Parathyroid adenoma (tissue), 2 donors: Measurements from ENCODE around the gene PRPF38B.

Experiments used
- H2AFZ ChIP-seq: fragments of 300-600 bp; sonication (generic); one replicate; pipeline ENCODE4 v1.7.0; 2017; ENCODE audit warnings: antibody characterized with exemption, mild to moderate bottlenecking
- H3K27ac ChIP-seq: fragments of 300-600 bp; sonication (generic); one replicate; pipeline ENCODE4 v1.7.0; 2017
- H3K27me3 ChIP-seq: fragments of 300-600 bp; sonication (generic); one replicate; pipeline ENCODE4 v1.7.0; 2017; ENCODE audit warnings: low read length; ENCODE audit not compliant: control insufficient read depth, insufficient read depth
- H3K36me3 ChIP-seq: fragments of 300-600 bp; sonication (generic); one replicate; pipeline ENCODE4 v1.7.0; 2017; ENCODE audit warnings: low read length; ENCODE audit not compliant: control insufficient read depth, insufficient read depth
- H3K4me1 ChIP-seq: fragments of 300-600 bp; sonication (generic); one replicate; pipeline ENCODE4 v1.7.0; 2017; ENCODE audit warnings: control low read depth
- H3K4me2 ChIP-seq: fragments of 300-600 bp; sonication (generic); one replicate; pipeline ENCODE4 v1.7.0; 2017; ENCODE audit warnings: low read length
- H3K4me3 ChIP-seq: fragments of 300-600 bp; sonication (generic); one replicate; pipeline ENCODE4 v1.7.0; 2017; ENCODE audit warnings: low read depth, low read length
- H3K79me2 ChIP-seq: fragments of 300-600 bp; sonication (generic); one replicate; pipeline ENCODE4 v1.7.0; 2017; ENCODE audit warnings: control low read depth
- H3K9ac ChIP-seq: fragments of 300-600 bp; sonication (generic); one replicate; pipeline ENCODE4 v1.7.0; 2017; ENCODE audit warnings: mild to moderate bottlenecking
- H3K9me3 ChIP-seq: fragments of 300-600 bp; sonication (generic); one replicate; pipeline ENCODE4 v1.7.0; 2017; ENCODE audit warnings: low read length; ENCODE audit not compliant: control insufficient read depth
- TF ChIP-seq, protein P1 (sequence below): fragments of 300-600 bp; sonication (generic); IDR thresholded peaks from one replicate; pipeline ENCODE4 v1.7.0; 2017; ENCODE audit warnings: antibody characterized with exemption, mild to moderate bottlenecking
- donor health status: primary hyperparathyroidism.

Gene PRPF38B

DNA sequence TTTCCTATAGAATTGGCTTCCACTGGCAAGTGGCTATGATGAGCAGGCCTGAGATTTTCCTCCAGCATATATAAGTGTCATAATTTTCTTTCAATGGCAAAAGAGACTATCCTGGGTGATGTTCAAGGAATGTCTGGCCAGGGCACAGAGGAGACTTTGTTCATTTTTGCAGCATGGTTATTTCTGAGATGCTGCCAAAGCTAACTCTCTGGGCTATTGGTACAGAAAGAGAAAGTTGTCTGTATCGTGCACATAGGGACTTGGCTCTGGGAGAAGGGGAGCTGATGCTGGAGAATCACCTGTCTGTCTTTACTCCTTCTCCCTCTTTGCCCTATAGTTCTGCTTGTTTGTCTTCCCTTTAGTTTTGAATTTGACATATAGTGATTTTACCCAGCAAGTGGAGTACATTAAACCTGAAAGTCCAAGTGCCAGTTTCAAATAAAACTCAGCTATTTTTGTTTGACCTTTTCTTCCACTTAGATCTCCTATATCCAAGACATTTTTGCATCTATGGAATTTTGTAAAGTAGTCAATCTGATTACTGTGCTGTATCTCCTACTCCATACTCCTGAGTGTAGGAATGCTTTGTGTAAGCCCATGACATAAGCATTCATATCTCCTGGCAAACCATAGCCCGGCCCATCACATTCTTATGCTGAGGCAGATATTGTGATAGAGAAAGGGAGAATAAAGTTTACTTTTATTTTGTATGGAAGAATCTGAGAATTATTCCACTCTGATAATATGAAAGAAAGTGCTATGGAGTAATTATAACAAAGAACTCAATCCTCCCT lies 24.5 kb downstream of the PRPF38B start:
- H3K79me2 ChIP-seq = no peaks in the 10 kb centered on the region
- H3K9me3 ChIP-seq = no peaks in the 10 kb centered on the region
- no peaks in the 10 kb centered on the region for H3K27me3 ChIP-seq
- no peak overlapping the region for H2AFZ ChIP-seq
- H3K27ac ChIP-seq = no peak overlapping the region
- no peak overlapping the region for H3K9ac ChIP-seq
- H3K4me2 ChIP-seq = no peak overlapping the region
- no peaks in the 10 kb centered on the region for H3K36me3 ChIP-seq
- no peak overlapping the region for H3K4me3 ChIP-seq
- TF ChIP-seq, protein P1, sequence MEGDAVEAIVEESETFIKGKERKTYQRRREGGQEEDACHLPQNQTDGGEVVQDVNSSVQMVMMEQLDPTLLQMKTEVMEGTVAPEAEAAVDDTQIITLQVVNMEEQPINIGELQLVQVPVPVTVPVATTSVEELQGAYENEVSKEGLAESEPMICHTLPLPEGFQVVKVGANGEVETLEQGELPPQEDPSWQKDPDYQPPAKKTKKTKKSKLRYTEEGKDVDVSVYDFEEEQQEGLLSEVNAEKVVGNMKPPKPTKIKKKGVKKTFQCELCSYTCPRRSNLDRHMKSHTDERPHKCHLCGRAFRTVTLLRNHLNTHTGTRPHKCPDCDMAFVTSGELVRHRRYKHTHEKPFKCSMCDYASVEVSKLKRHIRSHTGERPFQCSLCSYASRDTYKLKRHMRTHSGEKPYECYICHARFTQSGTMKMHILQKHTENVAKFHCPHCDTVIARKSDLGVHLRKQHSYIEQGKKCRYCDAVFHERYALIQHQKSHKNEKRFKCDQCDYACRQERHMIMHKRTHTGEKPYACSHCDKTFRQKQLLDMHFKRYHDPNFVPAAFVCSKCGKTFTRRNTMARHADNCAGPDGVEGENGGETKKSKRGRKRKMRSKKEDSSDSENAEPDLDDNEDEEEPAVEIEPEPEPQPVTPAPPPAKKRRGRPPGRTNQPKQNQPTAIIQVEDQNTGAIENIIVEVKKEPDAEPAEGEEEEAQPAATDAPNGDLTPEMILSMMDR = no peak
- H3K4me1 ChIP-seq = no peaks in the 10 kb centered on the region

DNA sequence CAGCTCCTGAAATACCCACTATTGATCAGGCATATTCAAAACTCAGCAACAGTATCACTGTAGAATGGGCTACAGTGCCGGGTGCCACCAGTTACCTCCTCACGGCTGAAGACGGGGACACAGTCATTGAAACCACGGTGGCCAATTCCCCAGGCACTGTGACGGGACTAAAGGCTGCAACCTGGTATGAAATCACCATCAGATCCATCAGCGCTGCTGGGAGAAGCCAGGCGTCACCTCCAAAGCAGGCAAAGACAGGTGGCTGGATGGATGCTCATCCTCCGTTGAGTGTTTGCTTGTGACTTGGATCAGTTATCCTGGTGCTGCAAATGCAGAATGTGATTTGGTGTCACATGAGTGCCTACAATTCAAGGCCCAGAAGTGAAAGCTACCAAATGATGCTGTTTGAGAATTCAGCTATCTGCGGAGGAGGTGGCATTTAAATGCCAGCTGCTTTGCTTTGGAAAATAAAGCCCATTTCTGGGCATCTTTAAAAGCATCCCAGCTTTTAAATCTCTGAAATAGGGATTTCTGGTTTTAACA lies 25.7 kb downstream of the PRPF38B start:
- Histone ChIP-seq H3K79me2 (no peaks in the 10 kb centered on the region), H2AFZ (no peak overlapping the region), H3K36me3 (no peaks in the 10 kb centered on the region), H3K4me2 (no peak overlapping the region), H3K4me3 (no peak overlapping the region), H3K9ac (no peak overlapping the region), H3K27me3 (no peaks in the 10 kb centered on the region), H3K27ac (no peak overlapping the region), H3K4me1 (no peaks in the 10 kb centered on the region), H3K9me3 (no peaks in the 10 kb centered on the region)
- TF ChIP-seq, protein P1 = no peak

DNA sequence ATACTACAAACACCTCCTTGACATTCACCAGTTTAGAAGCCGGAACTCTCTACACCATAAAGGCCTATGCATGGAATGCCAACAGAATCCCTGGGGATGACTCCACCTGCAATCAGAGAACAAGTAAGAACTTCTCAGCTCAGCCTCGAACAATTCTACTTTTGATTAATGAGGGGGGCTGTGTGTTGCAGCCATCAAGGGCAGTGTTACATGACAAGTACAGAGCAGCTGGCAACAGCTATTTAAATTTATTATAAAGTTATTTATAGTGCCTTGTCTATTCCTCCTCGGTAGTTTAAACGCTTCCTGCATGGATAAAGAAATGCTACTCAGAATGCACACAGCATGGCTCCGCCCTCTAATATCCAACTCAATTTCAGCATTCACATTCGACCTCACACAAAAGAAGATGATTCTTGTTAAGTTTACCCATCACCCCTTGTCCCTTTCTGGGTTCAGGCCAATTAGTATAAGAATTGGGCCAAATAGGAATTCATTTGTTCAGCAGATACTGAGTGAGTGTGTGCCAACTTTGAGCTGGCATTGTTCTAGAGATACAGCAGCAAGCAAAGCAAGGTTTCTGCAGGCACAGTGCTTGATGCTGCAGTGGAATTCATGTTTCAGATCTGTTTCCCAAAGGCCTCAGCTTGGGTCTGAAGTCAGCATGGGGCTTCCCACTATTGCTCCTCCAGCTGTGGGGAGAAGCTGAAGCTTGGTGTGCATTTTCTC lies 27.0 kb downstream of the PRPF38B start:
- Histone ChIP-seq H3K9ac (no peak overlapping the region), H3K9me3 (no peaks in the 10 kb centered on the region), H3K27me3 (no peaks in the 10 kb centered on the region), H3K27ac (no peak overlapping the region), H3K4me2 (no peak overlapping the region), H3K4me1 (no peaks in the 10 kb centered on the region), H2AFZ (no peak overlapping the region), H3K79me2 (no peaks in the 10 kb centered on the region), H3K4me3 (no peak overlapping the region), H3K36me3 (no peaks in the 10 kb centered on the region)
- TF ChIP-seq, protein P1 = no peak

DNA sequence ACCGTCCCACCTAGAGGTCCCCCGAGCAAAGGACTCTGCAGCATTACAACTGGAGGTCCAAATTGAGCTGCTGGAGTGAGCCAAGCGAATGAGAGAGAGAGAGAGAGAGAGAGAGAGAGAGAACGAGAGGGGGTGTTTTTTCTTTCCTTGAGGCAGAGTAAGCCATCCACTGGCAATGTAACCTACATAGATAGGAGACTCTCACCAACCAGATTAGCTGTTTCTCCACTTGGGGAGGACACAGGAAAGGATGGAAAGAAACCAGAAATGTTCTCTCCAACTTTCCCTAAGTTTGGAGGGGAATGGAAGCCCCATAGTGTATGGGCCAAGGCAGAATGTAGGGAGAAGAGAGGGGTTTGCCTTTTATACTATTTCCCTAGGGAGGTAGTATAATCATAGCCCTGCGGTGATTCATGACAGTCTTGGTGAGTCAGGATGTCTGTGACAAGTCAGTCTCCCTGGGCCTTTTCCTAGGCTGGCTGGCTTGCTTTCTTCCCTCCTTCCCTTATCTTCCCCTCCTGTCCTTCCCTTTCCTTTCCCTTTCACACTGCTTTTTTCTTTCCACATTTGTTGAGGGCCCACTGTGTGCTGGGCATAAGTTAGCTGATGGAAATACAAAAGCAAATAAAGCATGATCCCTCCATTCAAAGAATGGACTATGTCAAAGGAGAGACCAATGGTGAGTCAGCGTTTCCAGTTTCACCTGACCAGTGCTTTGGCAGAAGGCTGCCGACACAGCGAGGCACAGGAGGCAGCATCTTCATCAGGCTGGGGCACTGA lies 27.7 kb downstream of the PRPF38B start:
- H3K9ac ChIP-seq = no peak overlapping the region
- no peaks in the 10 kb centered on the region for H3K36me3 ChIP-seq
- no peak overlapping the region for H3K4me2 ChIP-seq
- H3K4me1 ChIP-seq = no peaks in the 10 kb centered on the region
- H3K27ac ChIP-seq = no peak overlapping the region
- no peaks in the 10 kb centered on the region for H3K9me3 ChIP-seq
- H2AFZ ChIP-seq = no peak overlapping the region
- H3K79me2 ChIP-seq = no peaks in the 10 kb centered on the region
- no peaks in the 10 kb centered on the region for H3K27me3 ChIP-seq
- TF ChIP-seq, protein P1 = no peak
- H3K4me3 ChIP-seq = no peak overlapping the region
